HEK293 (cell line): ENCODE measurements around the gene CRTC2.
A peak's percentile ranks its signal among the peaks of the same experiment; 100 is the strongest.

ENCODE experiments used
- EGR2 ChIP-seq: fragments of 450-650 bp; formaldehyde crosslinking; IDR thresholded peaks from 2 replicates; pipeline ENCODE4 v1.5.1; 2016; ENCODE audit warnings: low read depth, missing biosample characterization, missing genetic modification characterization
- GLIS1 ChIP-seq: fragments of 450-650 bp; formaldehyde crosslinking; IDR thresholded peaks from 2 replicates; pipeline ENCODE4 v1.5.1; 2016; ENCODE audit warnings: missing biosample characterization, missing genetic modification characterization
- GLIS2 ChIP-seq: fragments of 450-650 bp; formaldehyde crosslinking; IDR thresholded peaks from 2 replicates; pipeline ENCODE4 v1.5.1; 2016; ENCODE audit warnings: missing biosample characterization, missing genetic modification characterization
- HOXA7 ChIP-seq: sonication (generic); formaldehyde crosslinking; IDR thresholded peaks from 2 replicates; pipeline ENCODE4 v1.8.1; 2022; ENCODE audit warnings: missing genetic modification reagents, borderline replicate concordance
- KLF1 ChIP-seq: fragments of 450-650 bp; formaldehyde crosslinking; IDR thresholded peaks from 2 replicates; pipeline ENCODE4 v1.5.1; 2016; ENCODE audit warnings: missing biosample characterization, missing genetic modification characterization
- MEIS1 ChIP-seq: sonication (generic); formaldehyde crosslinking; IDR thresholded peaks from 2 replicates; pipeline ENCODE4 v1.8.1; 2022; ENCODE audit warnings: missing genetic modification reagents, mild to moderate bottlenecking, borderline replicate concordance
- MZF1 ChIP-seq: fragments of 450-650 bp; formaldehyde crosslinking; IDR thresholded peaks from 2 replicates; pipeline ENCODE4 v1.5.1; 2017; ENCODE audit warnings: missing biosample characterization, missing genetic modification characterization, borderline replicate concordance
- SP7 ChIP-seq: fragments of 450-650 bp; formaldehyde crosslinking; IDR thresholded peaks from 2 replicates; pipeline ENCODE4 v1.5.1; 2016; ENCODE audit warnings: missing biosample characterization, missing genetic modification characterization
- YY1 ChIP-seq: fragments of 450-650 bp; formaldehyde crosslinking; IDR thresholded peaks from 2 replicates; pipeline ENCODE4 v1.5.1; 2018; ENCODE audit warnings: missing biosample characterization, missing genetic modification characterization
- ZBTB49 ChIP-seq: fragments of 450-650 bp; formaldehyde crosslinking; IDR thresholded peaks from 2 replicates; pipeline ENCODE4 v1.5.1; 2016; ENCODE audit warnings: missing biosample characterization, missing genetic modification characterization, low read depth
- ZBTB7A ChIP-seq: fragments of 450-650 bp; formaldehyde crosslinking; IDR thresholded peaks from 2 replicates; pipeline ENCODE4 v1.5.1; 2016; ENCODE audit warnings: low read depth, missing biosample characterization, missing genetic modification characterization
- ZFP69B ChIP-seq: fragments of 450-650 bp; formaldehyde crosslinking; IDR thresholded peaks from 2 replicates; pipeline ENCODE4 v1.5.1; 2016; ENCODE audit warnings: missing biosample characterization, missing genetic modification characterization
- ZNF10 ChIP-seq: fragments of 450-650 bp; formaldehyde crosslinking; IDR thresholded peaks from 2 replicates; pipeline ENCODE4 v1.5.1; 2017; ENCODE audit warnings: missing biosample characterization, missing genetic modification characterization
- ZNF138 ChIP-seq: fragments of 450-650 bp; formaldehyde crosslinking; IDR thresholded peaks from 2 replicates; pipeline ENCODE4 v1.5.1; 2016; ENCODE audit warnings: missing biosample characterization, missing genetic modification characterization, borderline replicate concordance
- ZNF221 ChIP-seq: fragments of 450-650 bp; formaldehyde crosslinking; IDR thresholded peaks from 2 replicates; pipeline ENCODE4 v1.5.1; 2017; ENCODE audit warnings: missing biosample characterization, missing genetic modification characterization, borderline replicate concordance
- ZNF280D ChIP-seq: fragments of 450-650 bp; formaldehyde crosslinking; IDR thresholded peaks from 2 replicates; pipeline ENCODE4 v1.5.1; 2016; ENCODE audit warnings: missing biosample characterization, missing genetic modification characterization
- ZNF302 ChIP-seq: fragments of 450-650 bp; formaldehyde crosslinking; IDR thresholded peaks from 2 replicates; pipeline ENCODE4 v1.5.1; 2016; ENCODE audit warnings: missing biosample characterization, missing genetic modification characterization, low read depth
- ZNF404 ChIP-seq: fragments of 450-650 bp; formaldehyde crosslinking; IDR thresholded peaks from 2 replicates; pipeline ENCODE4 v1.5.1; 2017; ENCODE audit warnings: missing biosample characterization, missing genetic modification characterization
- ZNF423 ChIP-seq: fragments of 450-650 bp; formaldehyde crosslinking; IDR thresholded peaks from 2 replicates; pipeline ENCODE4 v1.5.1; 2016; ENCODE audit warnings: missing biosample characterization, missing genetic modification characterization
- ZNF473 ChIP-seq: fragments of 450-650 bp; formaldehyde crosslinking; IDR thresholded peaks from 2 replicates; pipeline ENCODE4 v1.5.1; 2017; ENCODE audit warnings: missing biosample characterization, missing genetic modification characterization
- ZNF48 ChIP-seq: fragments of 450-650 bp; formaldehyde crosslinking; IDR thresholded peaks from 2 replicates; pipeline ENCODE4 v1.5.1; 2016; ENCODE audit warnings: missing biosample characterization, missing genetic modification characterization
- ZNF510 ChIP-seq: fragments of 450-650 bp; formaldehyde crosslinking; IDR thresholded peaks from 2 replicates; pipeline ENCODE4 v1.5.1; 2018; ENCODE audit warnings: mild to moderate bottlenecking, missing genetic modification characterization, missing biosample characterization; ENCODE audit not compliant: insufficient replicate concordance
- ZNF518A ChIP-seq: fragments of 450-650 bp; formaldehyde crosslinking; conservative IDR thresholded peaks from 2 replicates; pipeline ENCODE4 v1.5.1; 2016; ENCODE audit warnings: low read depth, missing biosample characterization, missing genetic modification characterization
- ZNF544 ChIP-seq: fragments of 450-650 bp; formaldehyde crosslinking; IDR thresholded peaks from 2 replicates; pipeline ENCODE4 v1.5.0; 2017; ENCODE audit warnings: missing biosample characterization, missing genetic modification characterization
- ZNF571 ChIP-seq: fragments of 450-650 bp; formaldehyde crosslinking; IDR thresholded peaks from 2 replicates; pipeline ENCODE4 v1.5.0; 2017; ENCODE audit warnings: missing biosample characterization, missing genetic modification characterization
- ZNF654 ChIP-seq: fragments of 450-650 bp; formaldehyde crosslinking; IDR thresholded peaks from 2 replicates; pipeline ENCODE4 v1.5.1; 2016; ENCODE audit warnings: low read depth, missing biosample characterization, missing genetic modification characterization
- ZNF747 ChIP-seq: fragments of 450-650 bp; formaldehyde crosslinking; IDR thresholded peaks from 2 replicates; pipeline ENCODE4 v1.5.1; 2016; ENCODE audit warnings: missing biosample characterization, missing genetic modification characterization
- ZSCAN18 ChIP-seq: fragments of 450-650 bp; formaldehyde crosslinking; IDR thresholded peaks from 2 replicates; pipeline ENCODE4 v1.5.1; 2016; ENCODE audit warnings: missing biosample characterization, missing genetic modification characterization

Gene CRTC2

GRCh38 chr1:153958111-153958960 lies at the start of gene CRTC2 (continued):
- no peak for TF ChIP-seq ZBTB49 (tag by site-specific recombination)
- TF ChIP-seq MEIS1 (CRISPR knock-in tag) = no peak
- TF ChIP-seq ZBTB7A (tag by site-specific recombination) = 0 out of 2 replicates have a peak, but pooled peaks have one; percentile 41
- TF ChIP-seq ZNF747 (tag by site-specific recombination) = no peak
- TF ChIP-seq ZNF423 (tag by site-specific recombination) = no peak
- no peak for TF ChIP-seq ZNF404 (tag by site-specific recombination)
- no peak for TF ChIP-seq MZF1 (tag by site-specific recombination)
- TF ChIP-seq ZNF518A (tag by site-specific recombination) = peak; percentile 44; the same call in 1 of the 2 replicates
- TF ChIP-seq SP7 = peak; percentile 67; the same call in 1 of the 2 replicates
- TF ChIP-seq ZFP69B (tag by site-specific recombination) = peak; percentile 70; the same call in 1 of the 2 replicates
- TF ChIP-seq HOXA7 (CRISPR knock-in tag) = no peak
- peak; percentile 94 for TF ChIP-seq YY1 (tag by site-specific recombination)
- no peak for TF ChIP-seq ZNF221 (tag by site-specific recombination)
- no peak for TF ChIP-seq ZNF138
- no peak for TF ChIP-seq ZSCAN18 (tag by site-specific recombination)
- no peak for TF ChIP-seq ZNF280D
- no peak for TF ChIP-seq ZNF571
- peak; percentile 72 for TF ChIP-seq ZNF10 (tag by site-specific recombination)
- peak; percentile 92 for TF ChIP-seq EGR2
- peak; percentile 84 for TF ChIP-seq KLF1
- no peak for TF ChIP-seq ZNF473
- TF ChIP-seq ZNF544 = no peak
- no peak for TF ChIP-seq ZNF302 (tag by site-specific recombination)
- no peak for TF ChIP-seq ZNF510 (tag by site-specific recombination)
- peak; percentile 87 for TF ChIP-seq GLIS2 (tag by site-specific recombination)
- no peak for TF ChIP-seq ZNF48
- no peak for TF ChIP-seq ZNF654 (tag by site-specific recombination)
- TF ChIP-seq GLIS1 (tag by site-specific recombination) = no peak
